Panc1 (cell line): ENCODE results near the gene TBC1D16.

Experiments used
- CTCF ChIP-seq: fragments of 450-650 bp; IDR thresholded peaks from 2 replicates; pipeline ENCODE4 v1.5.1; 2017; ENCODE audit warnings: mild to moderate bottlenecking
- POLR2AphosphoS5 ChIP-seq: IDR thresholded peaks from 2 replicates; pipeline ENCODE4 v1.6.1; 2012; ENCODE audit warnings: mild to moderate bottlenecking, low read depth, low read length, moderate library complexity
- TCF7L2 ChIP-seq: IDR thresholded peaks from 2 replicates; pipeline ENCODE4 v1.6.1; 2011; ENCODE audit warnings: mild to moderate bottlenecking, low read depth, low read length, inconsistent platforms

GRCh38 chr17:79907850-79908249 lies 127.8 kb downstream of the TBC1D16 start:
- no peak for TF ChIP-seq CTCF
- no peak for TF ChIP-seq POLR2AphosphoS5
- no peak for TF ChIP-seq TCF7L2
